Central memory CD4-positive, alpha-beta T cell (primary cell): ENCODE measurements around the gene SLC6A19.

Source experiments
- DNase-seq: peaks from one replicate; pipeline ENCODE4 v3.0.0; 2022

Gene SLC6A19

DNA sequence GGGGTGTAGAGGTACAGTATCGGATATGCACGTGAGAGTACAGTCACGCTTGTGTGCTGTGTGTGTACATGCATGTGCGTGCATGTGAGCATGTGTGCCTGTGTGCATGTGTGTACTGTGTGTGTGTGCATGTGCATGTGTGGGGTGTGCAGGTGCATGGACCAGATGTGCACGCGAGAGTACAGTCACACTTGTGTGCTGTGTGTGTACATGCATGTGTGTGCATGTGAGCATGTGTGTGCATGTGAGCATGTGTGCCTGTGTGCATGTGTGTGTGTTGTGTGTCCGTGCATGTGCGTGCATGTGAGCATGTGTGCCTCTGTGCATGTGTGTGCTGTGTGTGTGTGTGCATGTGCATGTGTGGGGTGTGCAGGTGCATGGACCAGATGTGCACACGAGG lies 10.3 kb downstream of the SLC6A19 start:
- DNase-seq = no peak

DNA sequence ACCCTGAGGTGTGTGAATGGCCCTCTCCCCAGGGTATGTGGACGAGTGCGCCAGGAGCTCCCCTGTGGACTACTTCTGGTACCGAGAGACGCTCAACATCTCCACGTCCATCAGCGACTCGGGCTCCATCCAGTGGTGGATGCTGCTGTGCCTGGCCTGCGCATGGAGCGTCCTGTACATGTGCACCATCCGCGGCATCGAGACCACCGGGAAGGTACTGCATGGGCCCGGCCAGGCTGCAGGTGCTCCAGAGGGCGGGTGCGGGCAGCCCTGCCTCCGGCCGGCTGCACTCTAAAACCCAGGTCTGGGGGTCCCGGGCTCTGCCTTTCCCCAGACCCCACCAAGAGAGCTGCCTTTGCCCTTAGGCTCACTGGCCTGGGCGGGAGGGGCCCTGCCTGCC lies 10.9 kb downstream of the SLC6A19 start:
- no peak for DNase-seq

DNA sequence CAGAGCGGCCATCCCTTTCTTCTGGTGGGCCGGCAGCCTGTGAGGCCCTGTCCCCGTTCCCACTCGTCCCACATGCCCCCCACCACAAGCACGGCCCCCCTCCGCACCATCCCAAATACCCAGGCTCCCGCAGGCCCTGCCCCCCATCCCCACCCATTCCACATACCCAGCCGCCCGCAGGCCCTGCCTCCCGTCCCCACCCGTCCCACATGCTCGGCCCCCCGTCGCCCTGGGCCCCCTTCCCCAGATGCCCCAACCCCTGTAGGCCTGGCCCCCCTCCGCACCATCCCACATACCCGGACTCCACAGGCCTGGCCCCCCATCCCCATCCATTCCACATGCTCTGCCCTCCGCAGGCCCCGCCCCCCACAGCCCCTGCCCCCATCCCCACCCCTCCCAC lies 11.5 kb downstream of the SLC6A19 start:
- DNase-seq = no peak

DNA sequence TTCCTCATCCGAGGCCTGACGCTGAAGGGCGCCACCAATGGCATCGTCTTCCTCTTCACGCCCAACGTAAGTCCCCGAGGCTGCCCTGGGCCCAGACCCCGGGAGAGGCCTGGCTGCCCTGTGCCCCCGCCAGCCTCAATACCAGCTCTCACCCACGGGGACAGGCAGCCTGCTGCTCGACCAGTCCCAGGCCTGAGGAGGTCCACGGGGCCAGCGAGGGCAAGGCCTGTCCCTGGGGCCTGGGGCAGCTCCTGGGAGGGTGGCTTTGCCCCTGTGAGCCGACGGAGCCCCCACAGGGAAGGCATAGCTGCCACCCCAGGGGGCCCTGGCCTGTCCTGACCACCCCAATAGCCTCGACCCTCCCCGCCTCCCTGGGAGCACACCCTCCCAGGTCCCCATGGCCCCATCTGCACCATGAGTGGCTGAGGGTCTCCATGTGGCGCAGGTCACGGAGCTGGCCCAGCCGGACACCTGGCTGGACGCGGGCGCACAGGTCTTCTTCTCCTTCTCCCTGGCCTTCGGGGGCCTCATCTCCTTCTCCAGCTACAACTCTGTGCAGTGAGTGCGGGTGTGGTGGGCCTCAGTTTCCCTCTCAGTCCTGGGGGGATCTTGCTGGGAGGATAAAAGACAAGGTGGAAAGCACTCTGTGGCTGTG lies 12.2 kb downstream of the SLC6A19 start:
- no peak for DNase-seq

DNA sequence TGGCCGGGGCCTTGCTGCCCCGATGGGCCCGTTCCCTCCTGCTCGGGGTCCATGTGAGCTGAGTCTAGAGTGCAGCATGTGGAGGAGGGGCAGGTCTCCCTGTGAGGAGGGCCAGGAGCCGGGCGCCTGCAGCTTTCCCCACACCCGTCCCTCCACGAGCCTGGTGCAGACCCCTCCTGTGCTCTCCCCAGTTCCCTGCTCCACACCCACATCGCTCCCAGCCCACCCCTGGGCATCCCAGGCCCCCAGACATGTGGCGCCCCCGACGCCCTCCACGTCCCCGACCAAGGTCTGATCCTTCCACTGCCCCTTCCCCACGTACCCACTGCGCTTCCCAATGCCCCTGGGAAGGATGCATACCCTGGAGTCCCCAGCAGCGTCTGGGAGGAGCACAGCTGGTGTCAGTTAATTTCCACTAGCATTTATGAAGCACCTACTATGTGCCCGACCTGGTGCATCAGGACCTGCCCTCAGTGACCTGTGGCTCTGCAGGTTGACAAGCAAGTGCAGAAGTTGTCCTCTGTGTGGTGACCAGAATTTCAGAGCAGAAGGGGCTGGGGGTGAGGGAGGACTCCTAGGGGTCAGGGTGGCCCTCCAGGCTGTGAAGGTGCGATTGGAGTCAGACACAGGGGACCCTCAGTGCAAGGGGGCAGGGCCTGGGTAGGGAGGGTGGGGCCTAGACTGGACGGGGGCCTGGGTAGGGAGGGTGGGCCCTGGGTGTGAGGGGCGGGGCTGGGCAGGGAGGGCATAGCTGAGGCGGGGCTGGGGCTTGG lies 13.0 kb downstream of the SLC6A19 start:
- DNase-seq = no peak

DNA sequence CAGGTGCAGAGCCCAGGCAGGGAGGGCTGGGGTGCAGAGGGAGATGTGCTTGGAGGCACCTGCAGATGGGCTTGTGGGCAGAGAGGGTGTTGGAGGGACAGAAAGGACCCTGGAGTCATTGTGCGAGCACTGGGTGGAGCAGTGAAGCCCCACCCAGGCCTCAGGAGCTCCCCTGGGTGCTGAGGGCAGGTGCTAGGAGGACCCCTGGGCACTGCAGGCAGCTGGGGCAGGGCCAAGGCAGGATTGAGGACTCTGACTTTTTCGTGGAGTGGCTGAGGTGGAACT lies 13.5 kb downstream of the SLC6A19 start:
- DNase-seq = no peak

DNA sequence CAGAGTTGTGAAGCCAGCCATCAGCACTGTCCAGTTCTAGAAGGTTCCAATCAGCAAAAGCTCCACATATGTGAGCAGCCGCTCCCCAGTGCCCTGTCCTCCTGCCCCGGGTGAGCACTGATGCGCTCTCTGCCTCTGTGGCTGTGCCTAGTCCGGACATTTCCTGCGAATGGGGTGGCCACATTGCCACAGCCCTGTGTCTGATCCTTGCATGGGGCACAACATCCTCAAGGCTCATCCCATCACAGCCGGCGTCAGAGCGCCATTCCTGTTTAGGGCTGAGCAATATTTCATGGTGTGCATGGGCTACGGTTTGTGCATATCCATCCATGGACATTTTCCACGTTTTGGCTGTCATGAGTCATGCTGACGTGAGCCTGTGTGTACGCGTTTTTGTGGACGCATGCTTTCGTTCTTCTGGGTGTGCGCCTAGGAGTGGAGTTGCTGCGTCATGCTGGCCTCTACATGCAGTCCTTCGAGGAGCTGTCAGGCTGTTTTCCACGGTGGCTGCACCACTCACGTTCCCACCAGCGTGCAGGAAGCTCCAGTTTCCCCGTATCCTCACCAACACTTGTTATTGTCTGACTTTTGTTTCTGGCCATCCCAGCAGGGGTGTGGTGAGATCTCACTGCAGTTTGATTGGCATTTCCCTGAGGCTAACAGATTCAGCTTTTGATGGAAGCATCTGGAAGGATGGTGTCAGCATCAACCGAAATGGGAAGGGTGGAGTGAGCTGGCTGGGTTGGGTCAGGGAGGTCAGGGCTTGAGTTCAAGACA lies 14.1 kb downstream of the SLC6A19 start:
- DNase-seq = no peak

DNA sequence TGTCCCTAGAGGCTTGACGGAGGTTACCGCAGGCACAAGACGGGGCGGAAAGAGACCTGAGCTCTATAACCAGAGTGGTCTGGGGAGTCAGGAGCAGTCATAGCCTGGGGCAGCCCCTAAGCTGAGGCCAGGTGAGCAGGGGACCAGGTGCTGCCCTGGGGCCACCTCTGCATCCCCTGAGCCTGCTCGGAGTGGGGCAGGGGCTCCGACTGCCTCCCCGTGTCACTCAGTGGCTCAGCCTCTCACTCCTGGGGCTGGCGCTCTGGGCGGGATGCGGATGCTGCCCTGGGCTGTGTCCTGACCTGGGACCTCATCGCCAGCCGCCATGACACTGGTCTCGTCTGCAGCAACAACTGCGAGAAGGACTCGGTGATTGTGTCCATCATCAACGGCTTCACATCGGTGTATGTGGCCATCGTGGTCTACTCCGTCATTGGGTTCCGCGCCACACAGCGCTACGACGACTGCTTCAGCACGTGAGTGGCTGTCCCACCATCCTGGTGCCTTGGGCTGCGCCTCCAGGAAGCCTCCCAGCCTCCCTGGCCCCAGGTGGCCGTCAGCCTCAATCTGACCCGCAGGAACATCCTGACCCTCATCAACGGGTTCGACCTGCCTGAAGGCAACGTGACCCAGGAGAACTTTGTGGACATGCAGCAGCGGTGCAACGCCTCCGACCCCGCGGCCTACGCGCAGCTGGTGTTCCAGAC lies 15.0 kb downstream of the SLC6A19 start:
- DNase-seq = no peak

DNA sequence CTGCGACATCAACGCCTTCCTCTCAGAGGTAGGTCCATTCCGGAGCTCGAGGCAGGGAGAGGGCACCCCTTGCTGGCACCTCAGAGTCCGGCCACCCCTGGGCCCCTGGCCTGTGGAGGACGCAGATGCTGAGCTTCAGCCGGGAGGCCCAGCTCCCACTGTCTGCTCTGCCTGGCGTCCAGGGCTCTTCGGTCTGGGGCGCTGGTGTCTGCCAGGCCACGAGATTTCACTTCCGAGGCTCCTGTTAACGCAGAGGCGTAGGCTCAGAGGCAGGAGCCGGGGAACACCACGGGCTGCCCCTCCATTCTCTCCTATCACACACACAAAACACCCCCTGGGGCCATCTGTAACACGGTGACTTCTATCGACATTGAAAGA lies 15.5 kb downstream of the SLC6A19 start:
- DNase-seq = no peak

DNA sequence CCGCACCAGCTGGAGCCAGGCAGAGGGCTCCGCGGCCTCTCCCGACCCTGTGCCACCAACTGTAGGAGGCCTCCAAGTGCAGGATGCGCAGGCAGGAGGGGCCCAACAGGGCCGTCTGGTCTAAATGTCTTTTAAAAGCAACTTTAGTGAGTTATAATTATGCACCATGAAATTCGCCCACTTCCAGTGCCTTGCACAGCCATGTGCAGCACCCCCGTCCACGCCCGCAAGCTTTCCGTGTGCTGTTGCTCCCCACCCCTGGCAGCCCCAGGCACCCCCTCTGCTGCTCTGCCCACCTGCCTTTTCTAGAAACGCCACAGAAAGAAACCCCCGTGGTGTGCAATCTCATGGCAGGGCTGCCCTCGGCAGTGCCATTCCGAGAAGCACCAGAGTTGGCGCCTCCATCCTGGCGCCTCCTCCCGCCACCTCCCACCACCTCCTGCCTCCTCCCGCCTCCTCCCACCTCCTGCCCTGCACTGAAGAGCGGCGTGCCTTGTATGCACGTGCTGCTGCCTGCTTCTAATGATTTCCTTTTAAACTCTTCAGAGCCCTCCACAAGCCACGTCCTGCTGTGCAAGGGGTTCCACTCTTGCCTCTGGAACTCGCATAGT lies 16.3 kb downstream of the SLC6A19 start:
- no peak for DNase-seq

DNA sequence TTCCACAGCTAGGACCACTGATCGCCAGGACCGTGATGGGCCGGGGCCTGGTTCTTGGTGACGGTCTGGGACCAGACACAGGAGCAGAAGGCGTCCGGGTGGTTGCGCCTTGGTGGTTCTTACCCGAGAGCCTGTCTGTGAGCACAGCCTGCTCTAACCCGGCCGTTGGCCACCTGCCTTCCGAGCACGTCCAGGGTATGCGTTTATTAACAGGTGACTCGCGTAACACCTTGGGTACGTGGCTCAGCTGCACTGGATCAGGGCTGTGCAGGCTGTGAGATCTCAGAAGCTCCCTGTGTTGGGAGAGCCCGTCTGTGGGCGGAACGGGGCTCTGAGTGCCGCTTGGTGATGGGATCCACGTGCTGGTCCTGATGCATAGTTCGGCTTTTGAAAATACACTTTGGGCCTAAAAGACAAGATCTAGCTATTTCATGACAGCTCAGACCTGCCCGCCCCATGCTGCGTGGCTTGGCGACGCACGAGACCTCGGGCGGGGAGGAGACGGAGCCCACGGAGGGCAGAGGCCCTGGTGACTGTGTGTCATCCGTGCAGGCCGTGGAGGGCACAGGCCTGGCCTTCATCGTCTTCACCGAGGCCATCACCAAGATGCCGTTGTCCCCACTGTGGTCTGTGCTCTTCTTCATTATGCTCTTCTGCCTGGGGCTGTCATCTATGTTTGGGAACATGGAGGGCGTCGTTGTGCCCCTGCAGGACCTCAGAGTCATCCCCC lies 17.1 kb downstream of the SLC6A19 start:
- no peak for DNase-seq

DNA sequence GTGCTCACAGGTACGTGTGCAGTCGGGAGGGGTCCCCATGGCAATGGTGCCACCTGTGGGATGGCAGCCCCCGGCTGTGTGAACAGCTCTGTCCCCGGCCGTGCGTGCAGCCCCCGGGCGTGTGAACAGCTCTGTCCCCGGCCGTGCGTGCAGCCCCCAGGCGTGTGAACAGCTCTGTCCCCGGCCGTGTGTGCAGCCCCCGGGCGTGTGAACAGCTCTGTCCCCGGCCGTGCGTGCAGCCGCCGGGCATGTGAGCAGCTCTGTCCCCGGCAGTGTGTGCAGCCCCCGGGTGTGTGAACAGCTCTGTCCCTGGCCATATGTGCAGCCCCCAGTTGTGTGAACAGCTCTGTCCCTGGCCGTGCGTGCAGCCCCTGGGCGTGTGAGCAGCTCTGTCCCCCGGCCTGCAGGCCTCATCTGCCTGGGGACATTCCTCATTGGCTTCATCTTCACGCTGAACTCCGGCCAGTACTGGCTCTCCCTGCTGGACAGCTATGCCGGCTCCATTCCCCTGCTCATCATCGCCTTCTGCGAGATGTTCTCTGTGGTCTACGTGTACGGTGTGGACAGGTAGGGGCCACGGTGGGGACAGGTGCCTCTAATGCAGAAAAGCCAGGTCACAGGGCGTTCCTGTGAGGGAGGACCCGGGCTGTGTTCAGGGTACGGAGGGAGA lies 17.8 kb downstream of the SLC6A19 start:
- no peak for DNase-seq

DNA sequence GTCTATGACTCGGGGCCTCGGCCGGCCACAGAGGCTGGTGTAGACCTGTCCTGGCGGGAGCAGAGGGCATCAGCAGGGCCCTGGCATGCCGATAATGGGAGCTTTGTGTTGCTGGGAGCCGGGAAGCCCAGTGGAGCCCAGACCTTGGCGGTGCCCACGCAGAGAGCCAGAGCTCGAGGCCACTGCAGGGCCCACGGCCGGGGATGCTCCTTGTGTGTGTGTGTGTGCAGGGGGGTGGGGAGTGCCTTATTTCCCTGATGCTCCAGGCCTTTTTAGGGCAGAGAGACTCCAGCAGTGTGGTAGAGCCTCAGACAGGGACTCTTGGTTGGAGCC lies 18.3 kb downstream of the SLC6A19 start:
- DNase-seq = no peak

DNA sequence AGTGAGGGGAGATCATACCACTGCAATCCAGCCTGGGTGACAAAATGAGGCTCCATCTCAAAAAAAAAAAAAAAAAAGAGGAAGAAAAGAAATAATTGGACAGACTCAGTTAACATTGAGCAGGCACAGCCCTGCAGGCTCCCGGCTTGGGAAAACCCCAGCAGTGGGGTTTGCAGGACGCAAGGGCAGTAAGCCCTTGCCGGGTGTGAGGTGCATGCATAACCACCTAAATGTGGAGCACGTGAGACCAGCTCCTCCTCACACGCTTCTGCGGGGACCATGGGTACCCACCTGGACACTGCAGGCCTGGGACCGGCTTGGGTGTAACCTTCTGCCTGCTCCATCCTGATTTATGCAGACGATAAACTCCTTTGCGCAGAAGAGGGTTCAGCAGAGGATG lies 19.0 kb downstream of the SLC6A19 start:
- no peak for DNase-seq

DNA sequence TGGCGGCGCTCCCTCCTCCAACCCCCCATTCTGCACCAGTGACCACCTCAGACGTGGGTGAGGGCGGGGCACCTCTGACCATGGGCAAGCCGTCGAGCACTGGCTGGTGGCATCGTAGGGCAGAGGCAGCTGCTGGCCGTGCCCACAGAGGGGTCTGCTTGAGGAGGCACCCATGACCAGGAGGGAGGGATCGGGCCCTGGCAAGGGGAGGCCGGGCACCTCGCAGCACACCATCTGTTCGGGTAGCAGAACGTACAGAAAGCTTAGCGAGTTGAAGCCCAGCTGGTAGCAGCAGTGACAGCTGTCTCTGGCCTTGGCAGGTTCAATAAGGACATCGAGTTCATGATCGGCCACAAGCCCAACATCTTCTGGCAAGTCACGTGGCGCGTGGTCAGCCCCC lies 19.4 kb downstream of the SLC6A19 start:
- DNase-seq = no peak

DNA sequence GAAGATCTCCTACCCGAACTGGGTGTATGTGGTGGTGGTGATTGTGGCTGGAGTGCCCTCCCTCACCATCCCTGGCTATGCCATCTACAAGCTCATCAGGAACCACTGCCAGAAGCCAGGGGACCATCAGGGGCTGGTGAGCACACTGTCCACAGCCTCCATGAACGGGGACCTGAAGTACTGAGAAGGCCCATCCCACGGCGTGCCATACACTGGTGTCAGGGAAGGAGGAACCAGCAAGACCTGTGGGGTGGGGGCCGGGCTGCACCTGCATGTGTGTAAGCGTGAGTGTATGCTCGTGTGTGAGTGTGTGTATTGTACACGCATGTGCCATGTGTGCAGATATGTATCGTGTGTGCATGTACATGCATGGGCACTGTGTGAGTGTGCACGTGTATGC lies 20.3 kb downstream of the SLC6A19 start:
- DNase-seq = no peak

DNA sequence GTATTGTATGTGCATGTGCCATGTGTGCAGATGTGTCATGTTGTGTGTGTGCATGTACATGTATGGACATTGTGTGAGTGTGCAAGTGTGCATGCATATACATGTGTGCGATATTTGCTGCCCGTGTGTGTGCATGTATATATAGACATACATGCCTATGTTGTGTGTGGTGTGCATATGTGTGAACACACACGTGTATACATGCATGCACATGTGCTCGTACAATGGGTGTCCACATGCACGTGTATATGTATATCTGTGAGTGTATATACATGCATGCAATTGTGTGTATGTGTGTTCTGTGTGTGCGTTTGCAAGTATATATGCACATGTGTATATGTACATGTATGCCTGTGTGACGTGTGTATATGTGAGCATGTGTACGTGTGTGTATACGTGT lies 20.8 kb downstream of the SLC6A19 start:
- DNase-seq = no peak

DNA sequence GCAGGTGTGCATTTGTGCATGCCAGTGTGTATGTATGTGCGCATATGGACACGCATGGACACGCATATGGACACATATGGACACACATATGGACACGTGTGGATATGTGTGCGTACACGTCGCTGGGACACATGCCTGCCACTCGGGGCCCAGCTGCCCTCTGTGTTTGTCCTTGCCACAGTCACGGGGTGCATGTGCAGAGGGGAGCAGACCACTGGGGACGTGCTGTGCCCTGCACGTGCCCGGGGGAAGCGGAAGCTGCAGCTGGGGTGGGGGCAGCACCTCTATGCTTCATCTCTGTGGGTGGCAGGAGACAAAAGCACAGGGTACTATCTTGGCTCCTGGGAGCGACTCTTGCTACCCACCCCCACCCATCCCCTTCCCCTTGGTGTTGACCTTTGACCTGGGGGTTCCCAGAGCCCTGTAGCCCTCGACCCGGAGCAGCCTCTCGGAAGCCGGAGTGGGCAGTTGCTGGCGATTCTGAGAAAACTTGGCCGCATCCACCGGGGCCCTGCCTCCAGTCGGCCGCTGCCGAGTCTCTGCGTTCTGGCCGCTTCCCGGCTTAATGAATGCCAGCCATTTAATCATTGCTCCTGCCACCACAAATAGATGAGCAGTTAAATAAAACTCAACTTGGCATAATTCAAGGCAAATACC lies 21.4 kb downstream of the SLC6A19 start:
- no peak for DNase-seq

DNA sequence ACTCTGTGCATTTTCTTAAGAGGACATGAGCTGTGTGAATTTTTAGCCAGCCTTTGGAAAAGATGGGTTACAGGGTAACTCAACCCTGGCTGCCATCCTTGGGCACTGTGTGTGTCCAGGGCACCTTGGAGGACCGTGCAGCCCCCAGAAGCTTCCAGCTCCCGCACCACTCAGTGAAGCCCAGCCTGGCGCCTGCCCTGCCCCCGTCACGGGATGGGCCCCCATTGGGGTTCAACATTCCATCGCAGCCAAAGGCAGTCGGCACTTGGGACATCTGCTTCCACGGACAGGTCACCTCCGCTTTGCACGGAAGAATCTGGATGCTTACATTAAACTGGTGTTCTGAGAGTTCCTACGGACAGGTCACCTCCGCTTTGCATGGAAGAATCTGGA lies 21.9 kb downstream of the SLC6A19 start:
- no peak for DNase-seq

DNA sequence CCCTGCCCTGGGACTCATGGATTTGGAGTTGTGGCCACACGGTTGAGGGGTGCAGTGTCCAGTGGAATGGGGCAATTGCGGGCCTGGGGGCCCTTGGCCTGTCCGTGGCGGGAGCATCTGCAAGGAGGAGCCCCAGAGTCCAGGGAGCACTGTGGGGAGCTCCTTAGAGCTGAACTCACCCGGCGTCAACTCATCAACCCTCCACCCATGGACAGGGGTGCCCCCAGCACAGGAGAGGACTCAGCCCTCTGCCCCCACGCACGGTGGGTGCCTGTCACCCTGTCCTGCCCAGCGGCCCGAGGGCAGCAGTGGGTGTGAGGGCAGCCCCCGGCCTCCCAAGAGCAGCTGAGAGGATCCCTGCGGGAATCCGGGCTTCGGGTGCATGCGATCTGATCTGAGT lies 23.2 kb downstream of the SLC6A19 start:
- DNase-seq = no peak

DNA sequence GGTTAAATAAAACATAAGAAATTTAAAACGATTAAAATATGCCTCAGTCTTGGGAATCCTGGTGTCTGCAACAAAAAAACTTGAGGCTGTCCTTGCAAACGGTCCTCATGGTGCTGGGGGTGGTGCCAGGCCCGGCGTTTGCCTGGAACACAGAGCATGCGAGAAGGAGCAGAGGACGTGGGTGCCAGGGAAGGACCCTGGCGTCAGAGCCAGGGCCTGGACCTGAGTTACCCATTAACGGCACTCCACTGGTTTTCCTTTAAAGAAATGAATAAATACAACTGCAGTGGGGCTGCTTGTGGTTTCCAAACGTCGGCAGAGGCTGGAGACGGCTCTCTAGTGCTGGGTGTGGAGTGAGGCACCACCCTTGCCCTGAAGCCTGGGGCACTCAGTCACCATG lies 23.7 kb downstream of the SLC6A19 start, which contains the start of gene SLC6A18:
SLC6A18 (plus strand) TSS at position 301 of the 400 bp plus-strand sequence; CDS start at position 398, 97 bp downstream.
- no peak for DNase-seq
